Hematopoietic multipotent progenitor cell treated with erythropoietin and hydrocortisone succinate and interleukin-3 and kit ligand, for 15 days (in vitro differentiated cells): ENCODE measurements around the gene MAP1LC3A.

Experiments
- DNase-seq: peaks from one replicate; pipeline ENCODE4 v3.0.0-alpha.2; 2015; ENCODE audit warnings: low spot score

The MAP1LC3A gene

DNA sequence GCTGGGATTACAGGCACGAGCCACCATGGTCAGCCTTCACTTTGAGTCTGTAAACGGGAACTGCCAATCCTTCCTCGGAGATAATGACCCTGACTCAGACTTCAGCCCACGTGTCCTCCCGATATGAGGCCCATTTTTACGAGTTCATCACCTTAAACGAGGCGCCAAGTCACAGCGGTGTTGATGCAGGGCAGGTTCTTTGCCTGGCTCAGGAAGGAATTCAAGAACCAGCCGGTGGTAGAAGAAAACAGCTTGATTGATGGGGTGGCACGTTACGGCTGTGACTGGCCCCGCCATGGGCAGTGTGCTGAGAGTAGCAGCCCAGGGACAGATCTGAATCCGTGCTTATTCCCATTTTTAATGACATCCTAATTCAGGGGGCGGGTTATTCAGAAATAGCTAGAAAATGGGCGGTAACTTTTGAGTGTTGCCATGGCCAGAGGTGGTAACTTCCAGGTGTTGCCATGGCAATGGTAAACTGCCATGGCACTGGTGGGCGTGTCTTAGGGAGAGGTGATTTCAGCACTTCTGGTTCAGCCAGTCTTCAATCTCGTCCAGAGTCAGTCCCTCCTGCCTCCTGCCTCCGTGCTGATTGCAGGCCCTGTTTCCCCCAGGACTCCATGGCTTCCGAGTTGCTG, 9.1 kb upstream of the MAP1LC3A start:
- DNase-seq = peak; percentile 47

DNA sequence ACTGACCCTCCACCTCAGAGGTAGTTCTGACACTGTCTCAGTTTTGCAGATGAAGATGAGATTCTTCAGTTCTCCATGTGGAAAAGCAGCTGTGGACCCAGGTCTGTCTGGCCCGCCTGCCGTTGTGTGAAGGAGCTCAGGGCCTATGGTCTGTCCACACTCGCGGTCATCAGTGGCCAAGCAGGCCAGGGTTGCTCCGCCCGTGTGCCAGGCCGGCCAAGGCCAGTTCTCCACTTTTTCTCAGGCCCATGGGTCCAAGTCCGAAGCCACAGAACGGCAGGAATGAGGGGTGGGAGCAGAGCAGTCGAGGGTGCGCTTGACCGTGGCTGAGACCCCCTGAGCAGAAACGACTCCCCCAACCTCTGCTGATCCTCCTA, 8.6 kb upstream of the MAP1LC3A start:
- no peak for DNase-seq

DNA sequence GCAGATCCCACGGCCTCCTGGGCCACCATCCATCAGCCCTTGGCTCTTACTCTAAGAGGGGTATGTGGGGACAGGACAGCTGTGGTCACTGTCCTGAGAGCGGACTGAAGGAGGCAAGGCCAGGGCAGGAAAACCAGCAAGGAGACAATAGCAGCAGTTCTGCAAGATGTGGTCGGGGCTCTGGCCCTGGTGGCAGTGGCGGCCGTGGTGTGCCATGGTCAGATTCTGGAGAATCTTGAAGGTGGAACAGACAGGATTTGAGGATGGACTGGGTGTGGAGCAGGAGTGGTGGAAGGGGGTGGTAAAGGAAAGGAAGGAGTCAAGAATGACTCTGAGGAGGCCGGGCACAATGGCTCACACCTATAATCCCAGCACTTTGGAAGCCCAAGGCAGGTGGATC, 5.9 kb upstream of the MAP1LC3A start:
- DNase-seq = no peak

DNA sequence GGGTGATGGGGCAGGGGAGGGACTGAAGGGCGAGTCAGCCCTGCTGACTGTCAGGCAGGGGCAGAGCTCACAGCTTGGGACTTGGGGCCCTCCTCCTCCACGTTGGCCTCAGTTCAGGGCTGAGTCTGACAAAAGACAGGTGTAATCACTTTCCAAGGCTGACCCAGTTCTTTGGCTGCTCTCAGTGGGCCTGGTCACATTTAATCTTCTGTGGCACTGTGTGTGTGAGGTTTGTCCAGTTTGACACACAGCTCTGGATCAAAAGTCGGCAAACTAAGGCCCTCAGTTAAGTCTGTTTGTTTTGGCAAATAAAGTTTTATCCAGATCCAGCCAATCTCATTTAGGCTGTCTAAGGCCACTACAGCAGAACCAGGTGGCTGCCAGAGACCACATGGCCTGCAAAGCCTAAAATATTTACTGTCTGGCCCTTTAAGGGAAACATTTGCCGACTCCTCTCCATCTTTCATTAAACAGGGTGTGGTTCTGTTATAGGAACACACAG, 5.1 kb upstream of the MAP1LC3A start:
- DNase-seq = no peak

DNA sequence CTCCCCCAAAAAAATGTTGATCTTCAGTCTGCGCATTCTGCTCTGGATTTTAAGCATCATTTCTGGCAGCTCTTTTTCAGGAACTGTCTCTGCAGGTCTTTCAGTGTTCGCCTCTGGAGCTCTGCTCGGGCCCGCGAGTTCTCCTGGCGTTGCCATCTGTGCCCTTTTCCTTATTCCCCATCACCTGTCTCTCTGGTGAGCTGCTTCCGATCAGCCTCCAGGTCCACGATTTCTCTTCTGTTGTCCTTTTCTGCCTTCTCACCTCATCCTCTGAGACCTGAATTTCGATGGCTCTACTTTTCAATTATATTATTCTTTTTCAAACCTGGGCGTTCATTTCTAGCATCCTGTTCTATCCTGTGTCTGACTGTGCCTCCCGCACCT, 590 bp upstream of the MAP1LC3A start:
- DNase-seq = no peak

DNA sequence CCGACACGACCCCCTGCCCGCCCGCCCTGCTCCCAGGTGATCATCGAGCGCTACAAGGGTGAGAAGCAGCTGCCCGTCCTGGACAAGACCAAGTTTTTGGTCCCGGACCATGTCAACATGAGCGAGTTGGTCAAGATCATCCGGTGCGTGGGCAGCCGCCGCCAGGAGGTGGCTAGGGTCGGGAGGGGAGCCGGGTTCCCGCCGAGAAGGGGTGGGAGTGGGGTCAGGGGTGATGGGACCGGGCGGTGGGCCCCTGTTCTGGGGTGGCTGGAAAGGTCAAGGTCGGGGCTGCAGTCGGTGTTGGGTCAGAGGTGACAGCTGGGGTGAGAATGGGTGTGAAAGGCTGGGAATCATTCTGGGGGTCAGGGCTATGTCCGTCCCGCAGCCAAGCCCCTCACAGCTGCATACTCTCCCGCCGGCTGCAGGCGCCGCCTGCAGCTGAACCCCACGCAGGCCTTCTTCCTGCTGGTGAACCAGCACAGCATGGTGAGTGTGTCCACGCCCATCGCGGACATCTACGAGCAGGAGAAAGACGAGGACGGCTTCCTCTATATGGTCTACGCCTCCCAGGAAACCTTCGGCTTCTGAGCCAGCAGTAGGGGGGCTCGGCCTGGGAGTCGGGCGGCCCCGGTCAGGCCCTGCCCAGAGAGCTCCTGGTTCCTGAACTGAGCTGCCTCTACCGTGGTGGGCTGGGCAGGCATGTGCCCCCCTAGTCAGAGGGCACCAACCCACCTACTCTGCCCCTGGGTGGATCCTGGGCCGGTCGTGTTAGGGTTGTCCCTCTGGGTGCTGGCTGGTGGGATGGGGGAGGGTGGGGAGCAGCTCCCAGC, 1.0 kb downstream of the MAP1LC3A start:
- no peak for DNase-seq

DNA sequence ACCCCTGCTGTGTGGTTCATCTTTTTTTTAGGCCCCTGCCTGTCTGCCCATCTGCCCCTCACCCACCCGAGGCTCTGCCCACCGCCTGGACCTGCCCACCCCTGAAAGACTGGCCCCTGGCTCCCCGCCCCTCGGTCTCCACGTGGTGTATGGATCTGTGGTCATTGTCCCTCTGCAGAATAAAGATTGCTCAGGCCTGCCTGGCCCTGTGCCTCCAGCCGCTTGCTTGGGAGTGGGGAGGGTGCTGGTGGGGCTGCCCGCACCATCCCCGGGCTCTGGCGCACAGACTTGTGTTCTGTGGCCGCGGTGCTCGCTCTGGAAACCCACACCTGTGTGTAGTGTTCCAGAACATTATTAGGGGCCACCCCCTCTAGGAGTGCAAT, 1.6 kb downstream of the MAP1LC3A start:
- no peak for DNase-seq

DNA sequence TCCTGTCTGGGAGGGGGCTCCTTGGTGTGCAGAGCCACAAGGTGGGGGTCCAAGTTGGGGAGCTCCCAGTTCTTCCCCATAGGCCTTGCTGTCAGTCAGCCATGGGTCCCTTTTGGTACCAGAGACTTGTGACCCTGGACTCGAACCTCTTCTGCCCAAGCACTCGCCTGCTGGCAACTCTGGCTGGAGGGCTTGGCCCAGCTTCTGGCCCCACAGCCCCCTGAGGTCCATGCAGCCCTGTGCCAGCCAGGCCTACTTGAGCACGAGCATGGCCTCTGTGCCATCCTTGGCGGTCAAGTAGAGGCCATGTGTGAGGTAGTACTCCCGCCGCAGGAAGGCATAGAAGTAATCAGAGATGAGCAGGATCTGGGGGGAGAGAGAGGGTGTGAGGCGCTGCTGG, 2.1 kb downstream of the MAP1LC3A start:
- no peak for DNase-seq

DNA sequence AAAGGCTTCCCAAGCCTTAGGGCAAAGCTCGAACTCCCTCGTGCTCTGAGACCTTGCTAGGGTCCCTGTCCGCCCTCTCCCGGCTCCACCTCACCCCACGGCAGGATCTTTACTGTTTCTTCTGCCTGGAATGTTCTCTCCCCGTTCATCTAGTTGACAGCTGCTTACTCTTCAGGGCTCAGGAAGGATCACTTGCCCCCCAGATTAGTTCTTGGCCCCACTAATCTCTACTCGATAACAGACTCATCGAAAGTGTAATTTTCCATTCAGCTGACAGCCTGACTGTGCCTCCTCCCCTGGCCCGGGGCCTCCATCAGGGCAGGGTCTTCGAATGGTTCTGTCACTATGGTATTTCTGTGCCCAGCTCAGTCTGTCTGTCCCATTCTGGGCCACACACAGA, 3.1 kb downstream of the MAP1LC3A start:
- DNase-seq = no peak

DNA sequence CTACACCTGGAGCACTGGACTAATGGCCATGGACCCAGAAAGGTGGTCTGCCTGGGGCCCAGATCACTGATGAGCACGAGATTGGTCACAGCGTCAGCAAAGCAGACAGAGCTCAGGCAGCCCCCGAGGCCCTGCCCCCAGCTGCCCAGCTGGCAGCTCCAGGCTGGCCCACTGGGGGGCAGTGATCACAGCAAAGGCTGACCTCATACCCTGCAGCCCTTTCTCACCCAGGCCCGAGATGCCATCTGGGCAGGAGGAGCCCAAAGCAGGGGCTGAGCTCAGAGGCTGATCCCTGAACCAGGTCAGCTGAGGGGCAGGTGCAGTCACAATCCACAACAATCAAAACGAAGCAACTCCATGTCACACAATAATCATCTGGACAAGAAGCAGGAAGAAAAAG, 4.1 kb downstream of the MAP1LC3A start:
- no peak for DNase-seq

DNA sequence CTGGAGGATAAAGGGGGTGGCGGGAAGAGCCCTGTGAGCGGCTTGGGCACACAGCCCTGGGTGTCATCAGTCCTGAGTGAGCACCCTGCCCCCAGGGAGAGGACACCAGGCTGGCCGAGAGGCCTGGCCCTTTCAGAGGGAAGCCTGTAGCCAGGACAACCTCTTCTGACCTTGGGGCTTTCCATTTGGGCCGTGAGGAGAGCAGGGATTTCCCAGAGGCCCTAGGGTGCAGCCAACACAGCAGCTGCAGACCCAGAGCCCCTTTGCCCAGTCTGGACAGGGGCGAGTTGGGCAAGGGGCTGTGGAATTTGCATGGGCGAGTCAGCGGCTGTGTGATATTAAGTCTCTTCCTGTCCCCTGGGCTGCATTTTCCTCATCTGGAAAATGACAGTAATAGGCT, 6.3 kb downstream of the MAP1LC3A start:
- no peak for DNase-seq

DNA sequence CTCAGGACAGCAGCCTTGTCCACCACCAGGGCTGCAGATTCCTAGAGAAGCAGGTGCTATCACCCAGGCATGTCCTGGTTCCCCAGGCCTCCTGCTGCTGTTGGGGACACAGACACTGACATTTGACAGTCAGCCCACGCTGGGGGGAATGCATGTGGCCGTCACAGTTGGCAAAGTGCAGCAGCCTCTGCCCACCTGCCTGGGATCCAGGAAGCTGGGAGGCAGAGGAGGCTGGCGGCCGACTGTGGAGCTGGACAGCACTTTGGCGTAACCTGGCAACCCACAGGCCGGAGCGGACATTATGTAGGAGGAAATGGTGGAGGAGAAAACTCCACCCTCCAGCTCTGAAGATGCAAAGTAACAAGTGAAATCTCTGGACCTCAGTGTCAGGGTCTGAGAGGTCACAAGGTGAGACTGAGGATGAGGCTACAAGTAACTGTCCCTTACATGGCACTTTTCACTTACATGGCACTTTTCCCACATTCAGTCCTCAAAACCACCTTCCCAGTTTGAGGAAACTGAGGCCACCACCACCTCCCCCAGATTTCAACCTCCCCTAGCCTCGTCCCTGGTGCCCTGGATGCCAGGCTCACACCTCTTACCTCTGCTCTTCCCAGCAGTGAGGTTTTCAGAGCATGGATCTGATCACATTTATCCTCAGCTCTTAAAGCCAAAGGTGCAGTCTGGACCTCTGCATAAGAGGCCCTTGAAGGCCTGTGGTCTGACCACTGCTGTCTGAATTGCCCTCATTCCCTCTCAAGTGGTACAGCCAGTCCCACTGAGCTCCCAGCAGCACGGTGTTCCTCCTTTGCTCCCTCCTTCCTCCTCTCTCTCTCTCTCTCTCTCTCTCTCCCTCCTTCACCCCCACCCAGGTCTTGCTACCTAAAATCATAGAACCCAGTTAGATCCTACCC, 8.7 kb downstream of the MAP1LC3A start:
- no peak for DNase-seq

DNA sequence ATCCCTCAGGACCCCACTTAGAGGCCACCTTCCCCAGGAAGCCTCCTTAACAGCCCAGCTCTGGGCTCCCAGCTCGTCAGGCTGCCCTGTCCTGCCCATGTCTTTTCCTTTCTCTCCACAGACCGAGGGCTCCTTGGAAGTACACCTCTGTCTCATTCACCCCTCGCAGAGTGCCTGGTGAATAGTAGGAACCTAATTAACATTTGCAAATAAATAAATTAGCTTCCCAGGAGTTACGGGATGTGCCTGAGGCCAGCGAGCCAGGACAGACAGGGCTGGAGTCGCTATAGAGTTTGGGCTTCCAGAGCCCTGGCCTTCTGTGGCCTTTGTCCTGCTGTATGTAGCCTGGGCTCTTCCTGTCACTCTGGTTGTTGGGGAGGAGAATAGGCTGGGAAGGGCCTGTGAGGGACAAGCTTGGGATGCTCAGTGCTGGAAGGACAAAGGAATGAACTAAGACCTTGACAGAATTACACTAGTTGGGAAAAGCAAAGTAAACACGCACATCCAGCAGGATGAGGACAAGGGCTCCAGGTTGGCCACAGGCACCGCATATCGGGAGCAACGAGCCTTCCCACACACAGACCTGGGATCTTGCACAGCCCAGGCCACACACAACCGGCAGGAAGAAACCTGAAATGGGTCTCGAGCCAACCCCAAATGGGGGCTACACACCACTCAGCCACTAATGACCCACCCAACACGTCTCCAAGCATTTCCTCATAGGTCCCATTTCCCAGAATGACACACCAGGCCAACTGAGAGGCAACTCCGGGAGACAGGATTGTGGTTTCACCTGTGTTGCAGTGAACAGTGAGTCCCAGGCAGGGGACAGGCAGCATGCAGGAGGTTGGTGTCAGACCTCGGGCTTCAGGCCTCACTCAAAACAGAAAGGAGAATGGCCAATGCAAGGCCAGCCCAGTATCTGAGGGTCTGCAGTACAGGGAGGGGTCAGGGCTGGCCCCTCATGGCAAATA, 9.7 kb downstream of the MAP1LC3A start:
- DNase-seq = no peak

DNA sequence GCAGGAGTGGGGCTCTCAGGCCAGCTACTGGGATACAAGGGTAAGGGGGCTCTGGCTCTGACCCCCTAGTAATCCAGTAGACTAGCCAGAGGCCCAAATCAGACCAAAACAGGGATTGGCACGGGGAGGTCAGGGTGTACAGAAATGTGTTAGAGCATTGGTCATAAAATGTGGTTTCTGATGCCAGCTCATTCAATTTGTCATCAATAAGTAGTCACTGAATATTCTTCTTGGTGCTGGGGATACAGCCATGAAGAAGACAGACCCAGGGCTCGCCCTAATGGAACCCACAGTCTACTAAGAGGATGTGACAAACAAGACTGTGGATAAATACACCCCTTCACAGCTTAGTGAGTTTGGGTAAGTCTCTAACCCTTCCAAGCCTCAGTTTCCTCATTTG, 11.1 kb downstream of the MAP1LC3A start:
- no peak for DNase-seq

DNA sequence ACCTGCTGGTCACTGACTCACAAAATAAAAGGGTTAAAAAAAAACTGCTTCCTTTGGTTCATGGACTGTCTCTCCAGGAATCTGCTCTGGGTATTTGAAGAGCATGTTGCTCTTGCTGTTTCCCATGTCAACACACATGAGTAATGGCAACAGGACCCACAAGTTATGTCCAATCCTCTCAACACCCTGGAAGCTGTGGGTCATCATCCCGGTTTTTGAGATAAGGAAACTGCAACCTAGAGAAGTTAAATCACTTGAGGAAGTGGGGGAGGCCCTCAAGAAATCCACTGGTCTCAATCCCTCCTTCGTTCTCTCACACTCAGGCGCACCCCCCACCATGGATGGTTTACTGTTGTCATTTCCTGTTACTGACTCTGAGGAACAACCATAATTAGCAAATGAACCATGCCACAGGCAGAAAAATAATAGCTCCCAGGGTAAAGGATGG, 12.4 kb downstream of the MAP1LC3A start:
- no peak for DNase-seq

DNA sequence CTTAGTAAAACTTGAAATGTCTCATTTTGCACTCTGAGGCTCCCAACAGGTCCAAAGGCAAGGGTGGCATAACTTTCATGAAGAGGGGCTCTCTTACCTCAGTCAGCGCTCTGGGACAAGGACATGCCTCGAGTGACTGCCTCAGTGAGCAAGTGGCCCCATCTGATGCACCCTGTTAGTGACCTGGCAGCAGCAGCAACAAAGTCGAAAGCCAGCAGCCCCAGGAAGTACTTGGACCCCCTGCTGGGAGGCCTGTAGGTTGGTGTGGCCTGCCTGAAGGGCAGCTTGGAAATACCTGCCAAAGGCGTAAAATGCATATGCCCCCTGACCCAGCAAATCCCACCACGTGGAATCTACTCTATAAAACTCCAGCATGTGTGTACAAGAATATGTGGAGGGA, 13.2 kb downstream of the MAP1LC3A start:
- no peak for DNase-seq

DNA sequence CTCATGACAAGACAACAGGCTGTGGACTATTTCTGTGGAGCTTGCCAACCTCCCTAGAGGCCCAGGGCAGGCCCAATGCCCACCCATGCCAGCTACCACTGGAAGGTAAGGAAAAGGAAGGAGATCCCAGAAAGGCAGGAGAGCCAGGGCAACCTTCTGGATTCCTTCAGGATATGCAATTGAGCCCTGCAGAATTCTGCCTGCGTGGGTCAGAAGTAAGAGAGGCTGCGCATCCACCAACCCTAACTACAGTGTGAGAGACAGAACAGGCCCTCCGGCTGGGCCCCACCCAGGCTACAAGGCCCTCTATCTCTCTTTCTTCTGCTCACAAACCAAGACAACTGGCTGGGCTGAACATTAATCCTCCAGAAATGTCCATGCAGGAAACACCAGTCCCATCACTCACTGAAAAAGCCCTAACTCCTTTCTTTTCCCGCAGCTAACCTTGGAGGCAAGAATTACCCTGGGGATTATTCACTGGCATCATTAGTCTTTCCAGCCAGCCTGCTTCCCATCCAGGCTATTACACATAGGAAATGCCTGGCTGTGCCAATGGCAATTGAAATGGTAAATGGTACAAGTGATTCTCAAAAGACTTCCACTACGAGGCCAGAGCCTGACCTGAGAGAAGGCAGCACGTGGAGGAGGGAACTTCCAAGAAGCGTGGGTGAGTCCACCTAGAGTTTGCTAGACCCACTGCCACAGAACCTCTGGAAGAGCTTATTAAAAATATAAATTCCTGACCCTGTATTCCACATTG, 15.2 kb downstream of the MAP1LC3A start:
- DNase-seq = no peak

DNA sequence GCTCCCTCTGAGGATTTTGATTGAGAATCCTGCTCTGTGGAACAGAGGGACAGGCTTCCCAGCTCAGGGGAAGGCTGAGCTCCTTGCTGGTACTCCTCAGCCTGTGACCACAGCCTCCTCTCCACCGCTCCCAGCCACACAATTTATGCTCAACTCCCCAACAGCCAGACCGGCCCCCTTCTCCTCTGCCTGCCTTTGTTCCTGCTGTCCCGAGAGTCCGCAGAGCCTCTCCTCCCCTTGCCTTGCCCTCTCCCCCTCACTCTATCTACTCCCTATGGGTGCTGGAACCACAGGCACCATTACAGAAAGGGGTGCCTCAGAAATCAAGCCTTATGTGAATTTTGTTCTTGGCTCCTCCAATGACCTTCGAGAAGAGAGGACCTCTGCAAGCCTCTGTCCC, 15.9 kb downstream of the MAP1LC3A start:
- DNase-seq = no peak

DNA sequence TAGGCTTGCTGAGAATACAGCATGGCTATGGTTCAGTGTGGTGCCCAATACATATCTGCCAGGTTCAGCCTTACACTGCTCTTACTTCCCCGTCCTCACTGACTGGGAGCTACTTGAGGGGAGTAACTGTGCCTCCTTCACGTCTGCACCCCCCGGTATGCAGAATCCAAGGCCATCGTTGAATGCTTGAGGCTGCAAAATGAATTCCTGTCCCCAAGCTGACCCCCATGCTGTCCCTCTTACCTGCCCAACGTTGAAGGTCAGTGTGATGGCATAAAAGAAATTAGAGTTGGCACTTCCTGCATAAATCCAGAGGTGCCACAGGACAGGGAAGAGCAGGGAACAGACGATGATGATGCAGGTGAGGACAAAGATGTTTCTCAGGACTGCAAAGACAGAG, 16.3 kb downstream of the MAP1LC3A start:
- DNase-seq = no peak

DNA sequence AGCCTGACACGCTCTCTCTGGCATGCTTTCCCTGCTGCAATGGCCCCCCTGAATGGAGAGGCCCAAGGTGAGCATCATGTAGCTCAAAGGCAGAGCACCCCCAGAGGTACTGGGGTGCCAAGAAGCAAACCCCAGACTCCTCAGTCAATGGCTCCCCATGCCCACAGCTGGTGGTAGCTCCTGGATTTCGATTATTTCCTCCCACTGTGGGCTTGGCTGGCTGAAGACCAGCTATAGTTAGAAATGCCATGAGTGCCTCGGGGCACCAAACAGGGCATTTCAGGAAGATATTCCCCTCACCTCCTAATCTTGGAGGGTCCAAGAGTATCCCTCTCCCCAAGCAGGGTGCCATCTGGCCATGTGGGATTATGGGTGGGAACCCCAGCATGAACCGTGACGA, 16.8 kb downstream of the MAP1LC3A start:
- DNase-seq = no peak

DNA sequence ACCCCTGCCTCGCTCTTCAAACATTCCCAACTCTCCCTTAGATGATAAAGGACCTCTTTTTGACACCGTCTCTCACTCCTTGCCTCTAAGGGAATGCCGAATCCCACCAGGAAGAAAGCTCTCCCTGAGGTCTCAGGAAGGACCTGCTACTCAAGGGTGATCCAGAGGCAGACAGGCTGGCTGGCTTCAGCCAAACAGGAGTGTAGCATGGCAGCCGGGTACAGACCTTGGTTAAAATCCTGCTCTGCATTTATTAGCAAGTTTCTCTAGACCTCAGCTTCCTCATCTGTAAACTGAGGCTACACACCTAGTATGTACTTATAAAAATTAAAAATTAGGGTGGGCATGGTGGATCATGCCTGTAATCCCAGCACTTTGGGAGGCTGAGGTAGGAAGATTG, 17.2 kb downstream of the MAP1LC3A start:
- no peak for DNase-seq
